ENCODE measurements around the gene RARB.

Gene RARB

GRCh38 chr3:25448750-25449692, 21.0 kb downstream of the RARB start:
- DNase-seq = peak; percentile 83

GRCh38 chr3:25449857-25450256, 21.8 kb downstream of the RARB start:
- DNase-seq = no peak

- no peak for DNase-seq
Observed at GRCh38 chr3:25452192-25452591, 24.1 kb downstream of the RARB start.

- DNase-seq = no peak
Observed at GRCh38 chr3:25452740-25453139, 24.7 kb downstream of the RARB start.

GRCh38 chr3:25453619-25454004, 25.5 kb downstream of the RARB start:
- DNase-seq = peak; percentile 63

GRCh38 chr3:25454005-25454927, 26.2 kb downstream of the RARB start:
- peak; percentile 73 for DNase-seq

GRCh38 chr3:25455441-25456132, 27.5 kb downstream of the RARB start:
- DNase-seq = peak; percentile 72

- no peak for DNase-seq
Observed at GRCh38 chr3:25456723-25457670, 28.9 kb downstream of the RARB start.

GRCh38 chr3:25457671-25458419, 29.8 kb downstream of the RARB start:
- no peak for DNase-seq

- no peak for DNase-seq
Observed at GRCh38 chr3:25458420-25458814, 30.4 kb downstream of the RARB start.

GRCh38 chr3:25460751-25461150, 32.7 kb downstream of the RARB start:
- no peak for DNase-seq

GRCh38 chr3:25461946-25462345, 33.9 kb downstream of the RARB start:
- no peak for DNase-seq

- no peak for DNase-seq
Observed at GRCh38 chr3:25462495-25462894, 34.4 kb downstream of the RARB start.

GRCh38 chr3:25463836-25464418, 35.9 kb downstream of the RARB start:
- DNase-seq = no peak

- no peak for DNase-seq
Observed at GRCh38 chr3:25465266-25465860, 37.3 kb downstream of the RARB start.

- peak; percentile 68 for DNase-seq
Observed at GRCh38 chr3:25468866-25469319, 40.8 kb downstream of the RARB start.

GRCh38 chr3:25469558-25469957, 41.5 kb downstream of the RARB start:
- peak; percentile 66 for DNase-seq

- DNase-seq = no peak
Observed at GRCh38 chr3:25471081-25471768, 43.2 kb downstream of the RARB start.

- DNase-seq = no peak
Observed at GRCh38 chr3:25472153-25472552, 44.1 kb downstream of the RARB start.
